Activated T-cell treated with anti-CD3 and anti-CD28 coated beads, Interleukin-2, amount 50 U/mL, for 24 hours (primary cell): ENCODE data around the gene PRXL2B.
"Not testable (repeated sequence)": the region's sequence is repeated elsewhere in the genome, so short reads cannot be mapped to it uniquely, and the experiment has no call there.

ENCODE experiments used
- DNase-seq: peaks from one replicate; pipeline ENCODE4 v3.0.0-alpha.2; 2020
- H3K27ac Mint-ChIP-seq: 2 replicates; pipeline ENCODE4 v1.8.0; 2020; ENCODE audit warnings: mild to moderate bottlenecking, mixed read lengths
- H3K27me3 Mint-ChIP-seq: 2 replicates; pipeline ENCODE4 v1.8.0; 2020; ENCODE audit warnings: mixed read lengths
- H3K36me3 Mint-ChIP-seq: 2 replicates; pipeline ENCODE4 v1.8.0; 2020; ENCODE audit warnings: low read depth, mixed read lengths
- H3K4me1 Mint-ChIP-seq: 2 replicates; pipeline ENCODE4 v1.8.0; 2020; ENCODE audit warnings: low read depth, mixed read lengths
- H3K4me3 Mint-ChIP-seq: 2 replicates; pipeline ENCODE4 v1.8.0; 2020; ENCODE audit warnings: mild to moderate bottlenecking, moderate library complexity, mixed read lengths
- H3K9me3 Mint-ChIP-seq: 2 replicates; pipeline ENCODE4 v1.8.0; 2020; ENCODE audit warnings: mixed read lengths

Gene PRXL2B

DNA sequence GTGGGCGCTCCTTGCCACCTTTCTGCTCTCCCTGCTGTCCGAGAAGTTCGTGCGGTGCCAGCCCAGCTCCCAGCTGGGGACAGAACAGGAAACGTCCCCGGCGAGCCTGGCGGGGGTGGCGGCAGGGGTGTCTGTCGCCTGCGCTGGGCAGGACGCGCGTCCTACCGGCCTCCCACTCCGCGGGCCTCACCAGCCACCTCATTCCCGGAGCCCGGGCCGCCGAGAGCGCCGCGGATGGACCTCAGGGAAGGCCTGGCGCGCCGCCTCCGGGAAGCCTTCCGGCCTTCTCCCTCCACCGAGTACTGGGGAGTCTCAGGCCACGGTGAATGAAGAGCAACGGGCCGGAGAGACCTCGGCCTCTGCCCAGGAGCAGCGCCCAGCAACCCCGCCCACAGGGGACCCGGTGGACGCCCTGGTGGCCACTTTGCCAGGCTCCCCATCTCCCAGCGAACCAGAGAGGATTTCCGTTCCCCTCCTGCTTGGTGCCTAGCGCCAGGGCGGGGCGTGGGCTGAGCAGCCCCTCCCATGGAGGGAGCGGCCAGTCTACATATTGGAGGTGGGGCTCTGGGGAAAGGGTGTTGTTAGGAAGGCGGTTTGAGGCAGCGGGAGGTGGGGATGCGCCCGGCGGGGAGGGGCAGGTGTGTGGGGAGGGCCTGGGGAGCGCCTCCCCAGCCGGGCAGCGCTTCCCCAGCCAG is 39.9 kb upstream of the PRXL2B start:
- H3K27ac Mint-ChIP-seq = peak overlapping the region; percentile 99
- peak; percentile 86 for DNase-seq
- H3K9me3 Mint-ChIP-seq = no peaks in the 10 kb centered on the region
- H3K36me3 Mint-ChIP-seq = no peaks in the 10 kb centered on the region
- peaks cover 41% of the 10 kb centered on the region for H3K4me1 Mint-ChIP-seq
- H3K4me3 Mint-ChIP-seq = peak overlapping the region; percentile 80
- no peaks in the 10 kb centered on the region for H3K27me3 Mint-ChIP-seq

DNA sequence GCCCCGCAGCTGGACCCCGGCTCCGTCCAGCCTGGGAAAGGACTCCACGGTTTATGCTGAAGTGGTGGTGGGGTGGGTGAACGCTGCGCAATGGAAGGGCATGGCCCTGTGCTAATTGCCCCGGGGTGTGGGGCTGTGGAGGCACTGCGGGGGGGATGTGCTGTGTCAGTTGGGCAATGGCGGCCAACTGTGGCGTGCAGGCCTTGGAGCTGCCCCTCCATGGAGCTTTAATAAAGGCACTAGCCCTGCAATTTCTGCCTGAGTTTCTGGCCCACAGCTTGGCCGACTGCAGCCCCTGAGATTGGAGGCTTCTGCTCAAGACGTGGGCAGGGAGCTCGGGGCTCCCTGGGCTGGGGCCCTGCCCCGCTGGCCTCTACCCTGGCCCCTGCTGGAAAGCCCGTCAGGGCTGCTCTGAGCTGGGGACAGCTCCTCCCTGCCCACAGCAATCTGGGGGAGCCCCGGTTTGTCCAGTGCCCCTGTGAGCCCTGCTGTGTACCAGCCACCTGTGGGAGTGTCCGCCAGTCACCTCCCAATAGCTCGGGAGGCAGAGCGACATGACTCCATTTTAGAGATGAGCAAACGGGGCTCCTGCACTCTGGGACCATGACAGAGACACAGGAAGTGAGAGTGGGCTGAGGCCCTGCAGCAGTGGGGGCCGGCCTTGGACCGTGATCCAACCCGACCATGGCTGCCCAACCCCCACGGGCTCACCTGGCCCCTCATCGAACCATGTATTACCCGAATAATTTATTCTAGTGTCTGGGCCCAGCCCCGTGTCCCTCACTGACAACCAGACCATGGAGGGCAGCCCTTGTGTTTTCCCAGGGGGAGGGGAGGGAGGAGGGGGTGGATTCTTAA is 39.1 kb upstream of the PRXL2B start:
- Mint-ChIP-seq H3K36me3 (no peaks in the 10 kb centered on the region), H3K9me3 (no peaks in the 10 kb centered on the region), H3K27me3 (no peaks in the 10 kb centered on the region), H3K4me1 (peaks cover 41% of the 10 kb centered on the region), H3K27ac (peak overlapping the region; percentile 99), H3K4me3 (peak overlapping the region; percentile 80)
- no peak for DNase-seq

DNA sequence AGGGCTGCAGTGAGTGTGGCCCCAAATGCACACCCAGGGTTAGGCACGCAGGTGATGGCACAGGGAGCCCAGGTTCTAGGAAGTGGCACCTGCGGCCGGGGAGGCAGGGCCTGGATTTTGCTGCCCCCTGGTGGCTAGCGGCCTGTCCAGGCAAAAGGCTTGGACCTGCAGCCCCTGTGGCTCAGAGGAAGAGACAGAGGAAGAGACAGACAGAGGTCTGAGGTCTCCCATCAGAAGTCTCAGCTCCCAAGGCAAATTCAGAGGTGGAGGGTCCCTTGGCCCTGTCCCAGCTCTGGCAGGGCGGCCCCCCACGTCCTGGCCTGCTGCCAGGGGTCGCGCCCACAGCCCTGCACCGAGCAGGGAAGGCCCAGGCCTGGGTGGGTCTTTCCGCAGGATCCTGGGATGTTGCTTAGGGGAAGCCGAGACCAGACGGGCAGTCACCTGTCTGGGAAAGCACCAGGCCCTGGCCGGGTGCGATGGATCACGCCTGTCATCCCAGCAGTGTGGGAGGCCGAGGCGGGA is 38.4 kb upstream of the PRXL2B start:
- Mint-ChIP-seq H3K27me3 (no peaks in the 10 kb centered on the region), H3K27ac (peak overlapping the region; percentile 99), H3K4me3 (peak overlapping the region; percentile 80), H3K9me3 (no peaks in the 10 kb centered on the region), H3K4me1 (peaks cover 41% of the 10 kb centered on the region), H3K36me3 (no peaks in the 10 kb centered on the region)
- DNase-seq = peak; percentile 89

DNA sequence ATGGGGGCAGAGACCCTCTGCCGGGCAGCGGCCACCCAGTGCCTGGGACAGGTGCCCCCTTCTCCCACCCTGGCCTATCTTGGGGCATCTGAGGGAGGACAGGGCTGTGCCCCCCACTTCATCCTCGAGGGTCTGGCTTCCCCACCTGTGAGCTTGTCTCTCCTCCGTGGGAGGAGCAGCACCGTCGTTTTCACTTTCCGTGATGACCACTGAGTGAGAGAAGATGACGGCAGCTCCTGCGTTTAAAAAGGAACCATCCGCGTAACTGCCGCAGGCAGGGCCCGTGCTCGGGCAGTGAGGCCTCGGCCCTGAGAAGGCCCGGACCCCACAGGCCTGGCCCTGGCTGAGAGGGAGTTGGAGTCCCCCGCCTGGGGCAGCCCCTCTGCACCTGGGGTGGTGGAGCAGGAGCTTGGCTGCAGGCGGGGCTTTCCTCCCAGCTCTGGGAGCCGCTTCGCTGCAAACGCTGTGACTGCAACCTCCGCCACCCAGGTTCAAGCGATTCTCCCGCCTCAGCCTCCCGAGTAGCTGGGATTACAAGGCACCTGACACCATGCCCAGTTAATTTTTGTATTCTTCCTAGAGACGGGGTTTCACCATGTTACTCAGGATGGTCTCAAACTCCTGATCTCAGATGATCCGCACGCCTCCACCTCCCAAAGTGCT is 37.1 kb upstream of the PRXL2B start:
- not testable (repeated sequence) for H3K27me3 Mint-ChIP-seq, H3K9me3 Mint-ChIP-seq, H3K36me3 Mint-ChIP-seq, DNase-seq
- H3K27ac Mint-ChIP-seq = peak overlapping the region; percentile 99
- peaks cover 43% of the 10 kb centered on the region for H3K4me1 Mint-ChIP-seq
- peak overlapping the region; percentile 80 for H3K4me3 Mint-ChIP-seq

DNA sequence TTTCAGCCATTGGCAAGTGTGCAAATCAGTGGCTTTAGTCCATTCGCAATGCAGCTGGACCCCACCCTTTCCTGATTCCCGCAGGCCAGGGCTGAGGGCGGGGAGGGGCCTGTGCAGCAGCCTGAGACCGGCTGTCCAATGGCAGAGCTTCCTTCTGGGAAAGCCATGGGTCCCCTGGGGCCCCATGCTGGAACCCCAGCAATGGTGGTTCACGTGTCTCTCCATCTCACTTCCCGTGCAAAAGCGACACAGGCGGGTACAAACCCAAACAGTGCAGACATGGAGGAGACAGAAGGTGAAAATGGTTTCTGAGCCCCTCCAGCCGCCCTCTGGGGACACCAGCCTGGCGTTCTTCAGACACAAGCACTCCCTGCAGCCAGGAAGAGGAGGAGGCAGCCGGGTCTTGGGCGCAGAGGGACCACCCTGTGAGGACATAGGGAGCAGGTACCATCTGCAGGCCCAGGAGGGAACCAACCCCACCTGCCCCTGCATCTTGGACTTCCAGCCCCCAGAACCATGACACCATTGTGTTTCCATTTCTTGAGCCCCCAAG is 36.2 kb upstream of the PRXL2B start:
- not testable (repeated sequence) for H3K9me3 Mint-ChIP-seq, H3K4me3 Mint-ChIP-seq, H3K36me3 Mint-ChIP-seq, H3K27me3 Mint-ChIP-seq, DNase-seq
- H3K27ac Mint-ChIP-seq = peak overlapping the region; percentile 55
- H3K4me1 Mint-ChIP-seq = peaks cover 47% of the 10 kb centered on the region

DNA sequence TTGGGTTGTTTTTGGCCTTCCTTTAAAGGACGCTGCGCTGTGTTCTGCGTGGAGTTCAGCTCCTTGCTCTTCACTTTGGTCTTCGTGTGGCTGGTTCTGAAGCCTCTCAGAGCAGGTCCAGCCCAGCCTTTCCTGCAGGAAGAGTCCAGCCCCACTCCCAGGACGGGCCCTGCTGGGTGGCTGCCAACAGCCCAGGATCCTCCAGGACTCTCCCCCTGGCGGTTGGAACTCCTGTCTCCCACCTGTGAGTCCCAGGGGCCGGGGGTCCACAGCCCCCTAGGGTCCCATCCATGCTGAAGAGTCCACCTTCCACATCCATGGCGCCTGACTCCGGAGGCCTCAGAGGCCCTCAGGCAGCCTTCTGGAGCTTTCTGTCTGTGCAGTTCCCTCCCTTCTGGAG is 35.0 kb upstream of the PRXL2B start:
- H3K36me3 Mint-ChIP-seq, H3K27ac Mint-ChIP-seq, H3K9me3 Mint-ChIP-seq, DNase-seq, H3K27me3 Mint-ChIP-seq, H3K4me3 Mint-ChIP-seq: not testable (repeated sequence)
- peaks cover 52% of the 10 kb centered on the region for H3K4me1 Mint-ChIP-seq

DNA sequence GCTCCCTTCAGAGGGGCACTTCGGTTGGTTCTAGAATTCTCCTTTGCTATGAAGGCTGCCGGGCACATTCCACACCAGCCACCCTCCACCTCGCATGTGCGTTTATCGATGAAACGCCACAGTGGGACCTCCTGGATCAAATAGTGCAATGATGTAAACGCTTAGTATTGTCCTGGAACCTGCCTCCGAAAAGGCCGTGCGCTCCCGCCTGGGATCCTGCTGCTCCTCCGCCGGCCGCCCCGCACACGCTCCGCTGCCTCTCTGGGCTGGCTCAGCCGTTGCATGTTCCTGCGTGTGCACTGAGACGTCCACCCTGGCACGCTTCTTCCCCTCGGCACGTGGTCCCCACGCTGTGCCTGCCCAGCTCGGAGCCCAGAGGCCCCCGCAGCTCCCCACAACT is 34.4 kb upstream of the PRXL2B start:
- Mint-ChIP-seq H3K4me1 (peaks cover 53% of the 10 kb centered on the region), H3K9me3 (no peaks in the 10 kb centered on the region), H3K4me3 (no peak overlapping the region), H3K27ac (no peak overlapping the region), H3K36me3 (peaks cover 12% of the 10 kb centered on the region), H3K27me3 (no peaks in the 10 kb centered on the region)
- no peak for DNase-seq

DNA sequence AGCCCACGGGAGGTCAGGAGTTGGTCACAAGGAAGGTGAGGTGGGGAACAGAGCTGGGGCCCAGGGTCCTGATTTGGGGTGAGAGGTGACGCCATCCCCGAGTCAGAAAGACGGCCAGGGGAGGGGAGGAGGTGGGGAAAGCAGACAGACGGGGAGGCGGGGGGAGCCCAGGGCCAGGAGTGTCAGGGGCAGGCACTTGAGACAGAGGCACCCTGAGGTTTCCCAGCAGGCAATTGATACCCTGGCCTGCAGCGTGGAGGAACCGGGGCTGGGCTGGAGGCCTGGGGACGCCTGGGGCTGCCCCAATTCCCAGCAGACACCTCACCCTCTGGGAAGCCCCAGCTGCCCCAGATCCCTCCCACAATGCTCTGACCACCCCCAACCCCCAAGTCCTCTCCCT is 33.5 kb upstream of the PRXL2B start:
- DNase-seq, H3K9me3 Mint-ChIP-seq, H3K27ac Mint-ChIP-seq, H3K27me3 Mint-ChIP-seq, H3K4me3 Mint-ChIP-seq: not testable (repeated sequence)
- peaks cover 51% of the 10 kb centered on the region for H3K4me1 Mint-ChIP-seq
- peaks cover 20% of the 10 kb centered on the region for H3K36me3 Mint-ChIP-seq

DNA sequence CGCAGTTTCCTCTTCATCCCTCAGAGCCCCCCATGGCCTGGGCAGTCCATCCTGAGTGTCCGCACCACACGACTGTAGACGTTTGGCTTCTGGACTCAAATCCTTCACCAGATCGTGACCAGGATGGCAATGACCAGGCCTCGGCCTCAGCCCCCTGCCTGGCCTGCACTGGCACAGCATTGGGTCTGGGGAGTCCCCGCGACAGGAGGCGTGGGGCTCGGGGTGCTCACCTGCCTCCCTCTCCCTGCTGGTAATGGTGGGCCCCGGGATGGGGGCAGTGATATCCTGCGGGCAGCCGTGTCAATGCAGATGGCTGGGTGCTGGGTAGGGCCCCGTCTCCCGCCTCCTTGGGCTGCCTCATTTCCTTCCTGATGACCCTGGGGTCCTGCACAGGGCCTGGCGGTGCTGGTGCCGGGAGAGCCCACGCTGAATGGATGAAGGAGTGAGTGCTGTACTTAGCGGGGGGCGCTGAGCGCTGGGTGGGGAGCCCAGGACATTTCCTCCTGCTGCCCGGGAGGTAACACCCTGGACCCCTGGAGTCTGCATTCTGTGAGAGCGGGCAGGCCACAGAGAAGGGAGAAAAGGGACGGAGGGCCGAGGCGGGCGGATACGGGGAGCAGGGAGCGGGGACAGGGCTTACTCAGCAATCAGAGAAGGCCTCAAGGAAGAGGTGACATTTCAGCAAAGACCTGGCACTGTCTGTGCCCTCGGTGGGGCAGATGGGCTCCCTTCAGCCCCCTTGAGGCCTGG is 32.5 kb upstream of the PRXL2B start:
- DNase-seq = no peak
- peak overlapping the region; percentile 74 for H3K27ac Mint-ChIP-seq
- H3K4me3 Mint-ChIP-seq = no peak overlapping the region
- peaks cover 29% of the 10 kb centered on the region for H3K36me3 Mint-ChIP-seq
- H3K27me3 Mint-ChIP-seq = no peaks in the 10 kb centered on the region
- peaks cover 52% of the 10 kb centered on the region for H3K4me1 Mint-ChIP-seq
- no peaks in the 10 kb centered on the region for H3K9me3 Mint-ChIP-seq

DNA sequence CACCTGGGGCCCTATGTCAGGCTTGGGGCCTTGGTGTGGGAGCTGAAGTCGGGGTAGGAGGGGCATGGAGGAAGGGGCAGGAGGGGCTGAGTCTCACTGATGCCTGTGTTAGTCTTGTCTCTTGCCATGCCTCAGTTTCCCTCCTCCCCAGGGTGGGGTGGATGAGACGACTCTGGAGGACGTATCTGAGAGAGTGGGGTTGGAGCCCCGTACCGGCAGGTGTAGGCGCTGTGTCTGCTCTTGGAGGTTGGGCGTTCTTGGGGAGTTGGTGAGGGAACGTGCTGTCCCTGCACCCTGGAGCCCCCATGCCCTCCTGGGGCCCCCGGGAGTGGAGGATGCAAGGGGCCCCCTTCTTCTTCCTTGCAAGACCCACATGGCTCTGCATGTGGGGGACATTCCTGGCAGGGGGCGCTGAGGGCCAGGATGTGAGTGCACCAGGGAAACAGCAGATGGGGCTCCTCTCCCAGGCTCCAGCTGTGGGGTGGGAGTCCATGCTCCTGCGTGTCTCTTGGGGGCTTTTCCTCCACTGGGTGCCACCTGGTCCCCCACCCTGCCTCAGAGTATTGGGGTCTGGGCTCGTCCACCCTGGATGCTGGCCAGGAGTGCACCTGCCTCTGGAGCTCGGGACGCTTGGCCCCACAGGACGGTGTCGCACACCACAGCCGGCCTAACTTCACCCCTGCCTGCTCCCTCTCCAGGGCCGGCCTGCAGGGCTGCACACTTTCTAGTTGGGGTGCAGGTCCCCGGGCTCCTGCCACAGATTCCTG is 31.8 kb upstream of the PRXL2B start:
- Mint-ChIP-seq H3K4me3 (peak overlapping the region; percentile 99), H3K27ac (peak overlapping the region; percentile 74), H3K27me3 (no peaks in the 10 kb centered on the region), H3K9me3 (no peaks in the 10 kb centered on the region), H3K4me1 (peaks cover 49% of the 10 kb centered on the region), H3K36me3 (peaks cover 36% of the 10 kb centered on the region)
- peak; percentile 74 for DNase-seq

DNA sequence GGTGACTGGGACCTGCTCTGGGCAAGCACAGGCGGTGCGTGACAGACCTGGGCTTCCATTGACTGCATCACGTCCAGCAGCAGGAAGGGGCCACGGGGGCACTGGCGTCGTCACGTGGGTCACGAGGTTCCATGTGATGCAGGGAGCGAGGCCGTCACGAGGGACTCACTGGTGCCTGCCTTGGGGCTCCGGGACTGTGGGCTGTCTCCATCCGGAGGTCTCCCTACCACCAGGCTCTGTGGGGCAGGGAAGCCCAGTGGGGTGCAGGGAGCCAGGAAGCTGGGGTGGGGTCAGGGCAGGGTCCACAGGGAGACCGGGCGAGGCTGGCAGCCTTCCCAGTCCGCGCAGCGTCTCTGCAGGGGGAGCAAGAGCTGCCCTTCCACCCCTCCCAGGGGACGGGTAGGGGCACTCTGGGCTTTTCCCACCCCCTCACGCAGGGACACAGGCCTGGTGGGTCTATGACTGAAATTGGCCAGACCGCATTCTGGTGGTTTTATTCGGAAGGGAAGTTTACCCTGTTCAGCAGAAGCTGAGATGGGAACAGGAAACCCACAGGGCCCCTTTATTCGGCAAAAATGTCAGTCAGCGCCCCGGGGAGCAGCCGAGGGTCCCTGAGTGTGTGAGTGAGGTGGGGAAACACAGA is 30.8 kb upstream of the PRXL2B start:
- Mint-ChIP-seq H3K36me3 (peaks cover 45% of the 10 kb centered on the region), H3K27me3 (no peaks in the 10 kb centered on the region), H3K27ac (peak overlapping the region; percentile 98), H3K4me1 (peaks cover 49% of the 10 kb centered on the region), H3K4me3 (peak overlapping the region; percentile 99), H3K9me3 (no peaks in the 10 kb centered on the region)
- DNase-seq = peak; percentile 84

DNA sequence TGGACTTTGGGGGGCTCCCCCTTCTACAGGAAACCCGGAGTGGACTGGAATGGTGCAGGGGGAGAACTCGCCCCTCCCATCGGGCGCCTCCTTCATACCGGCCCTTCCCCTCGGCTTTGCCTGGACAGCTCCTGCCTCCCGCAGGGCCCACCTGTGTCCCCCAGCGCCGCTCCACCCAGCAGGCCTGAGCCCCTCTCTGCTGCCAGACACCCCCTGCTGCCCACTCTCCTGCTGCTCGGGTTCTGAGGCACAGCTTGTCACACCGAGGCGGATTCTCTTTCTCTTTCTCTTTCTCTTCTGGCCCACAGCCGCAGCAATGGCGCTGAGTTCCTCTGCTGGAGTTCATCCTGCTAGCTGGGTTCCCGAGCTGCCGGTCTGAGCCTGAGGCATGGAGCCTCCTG is 30.3 kb upstream of the PRXL2B start, which contains the start of gene TNFRSF14:
TNFRSF14 (plus strand) TSS at position 95 of the 401 bp plus-strand sequence; CDS start at position 389, 294 bp downstream.
- Mint-ChIP-seq H3K4me3 (peak within 1 kb of the TSS; percentile 99), H3K27me3 (no peaks in the 10 kb centered on the region), H3K27ac (peak within 1 kb of the TSS; percentile 98), H3K36me3 (peaks cover 49% of the 10 kb centered on the region), H3K4me1 (peaks cover 46% of the 10 kb centered on the region), H3K9me3 (no peaks in the 10 kb centered on the region)
- DNase-seq = peak; percentile 83
